ENCODE data around the gene TNFRSF13B.
"Not testable (repeated sequence)": the region's sequence is repeated elsewhere in the genome, so short reads cannot be mapped to it uniquely, and the experiment has no call there.

TNFRSF13B gene

GRCh38 chr17:16924696-16925440, 47.0 kb downstream of the TNFRSF13B start:
- DNase-seq, result no peak

- no peak for DNase-seq
These were observed 47.8 kb downstream of the TNFRSF13B start for GRCh38 chr17:16923904-16924695.

GRCh38 chr17:16923097-16923903, 48.6 kb downstream of the TNFRSF13B start:
- DNase-seq, result no peak

GRCh38 chr17:16922386-16923096, 49.4 kb downstream of the TNFRSF13B start:
- no peak for DNase-seq

- not testable (repeated sequence) for DNase-seq
These were observed 50.5 kb downstream of the TNFRSF13B start for GRCh38 chr17:16921451-16921850.

- no peak for DNase-seq
These were observed 51.3 kb downstream of the TNFRSF13B start for GRCh38 chr17:16920628-16921020.

- DNase-seq, result no peak
These were observed 52.0 kb downstream of the TNFRSF13B start for GRCh38 chr17:16919663-16920627.

- DNase-seq, result no peak
These were observed 53.5 kb downstream of the TNFRSF13B start for GRCh38 chr17:16918443-16918842.

GRCh38 chr17:16917671-16918394, 54.1 kb downstream of the TNFRSF13B start:
- no peak for DNase-seq

- DNase-seq, result no peak
These were observed 55.4 kb downstream of the TNFRSF13B start for GRCh38 chr17:16916557-16916920.

- peak; percentile 10 to 18 for DNase-seq
These were observed 56.0 kb downstream of the TNFRSF13B start for GRCh38 chr17:16915752-16916556.

GRCh38 chr17:16913463-16913862, 58.5 kb downstream of the TNFRSF13B start:
- DNase-seq, result no peak

GRCh38 chr17:16912021-16912962, 59.6 kb downstream of the TNFRSF13B start:
- DNase-seq, result no peak

- DNase-seq, result no peak
These were observed 60.6 kb downstream of the TNFRSF13B start for GRCh38 chr17:16911141-16911937.

- no peak for DNase-seq
These were observed 61.6 kb downstream of the TNFRSF13B start for GRCh38 chr17:16910341-16910740.

- DNase-seq, result no peak
These were observed 62.3 kb downstream of the TNFRSF13B start for GRCh38 chr17:16909472-16910246.

GRCh38 chr17:16908273-16908672, 63.6 kb downstream of the TNFRSF13B start:
- no peak for DNase-seq

Data from stimulated activated CD4-positive, alpha-beta T cell treated with anti-CD3 and anti-CD28 coated beads, Interleukin-2, amount 100 ng/mL, for 48 hours (primary cell).